ENCODE results near the gene DOCK8.

- TF ChIP-seq CTCF (IDR thresholded peaks at IDR 0.05) (no peak), POLR2A (IDR thresholded peaks at IDR 0.05) (no peak)
Measured at GRCh38 chr9:479304-479970, 264.8 kb downstream of the DOCK8 start.
